Keratinocyte (primary cell): ENCODE results near the gene LNPEP. TPM values are rescaled to one million over a fixed set of nuclear protein-coding genes. Genes with fewer than 3 reads are reported as not detected.

Source experiments
- DNase-seq: peaks from one replicate; pipeline ENCODE4 v3.0.0-alpha.2; 2011; ENCODE audit warnings: low read depth, missing footprints, low spot score
- FAIRE-seq: peaks from 2 replicates; lab custom pipeline; 2011; peaks lifted over from hg19 to GRCh38; lab: Jason Lieb, UNC
- H2AFZ ChIP-seq: 2 replicates; pipeline ENCODE4 v1.6.0; 2012; ENCODE audit warnings: low read length, control low read depth, inconsistent platforms; ENCODE audit not compliant: control insufficient read depth
- H3K27ac ChIP-seq: 2 replicates; pipeline ENCODE4 v1.5.1; 2011; ENCODE audit warnings: low read length; ENCODE audit not compliant: control insufficient read depth, insufficient read depth
- H3K27me3 ChIP-seq: 3 replicates; pipeline ENCODE4 v1.6.0; 2011; ENCODE audit warnings: low read length; ENCODE audit not compliant: control insufficient read depth, insufficient read depth; ENCODE audit errors: extremely low read depth
- H3K36me3 ChIP-seq, 2 experiments: 2 replicates in 1 of 2; 3 replicates in 1 of 2; pipeline ENCODE4 v1.5.1; 2011; ENCODE audit warnings: low read length in 2 of 2, mild to moderate bottlenecking in 1 of 2; ENCODE audit not compliant: control insufficient read depth in 2 of 2, insufficient read depth in 2 of 2; ENCODE audit errors: extremely low read depth in 1 of 2
- H3K4me1 ChIP-seq: 3 replicates; pipeline ENCODE4 v1.5.1; 2011; ENCODE audit warnings: low read length; ENCODE audit not compliant: control insufficient read depth, insufficient read depth; ENCODE audit errors: extremely low read depth
- H3K4me2 ChIP-seq: 3 replicates; pipeline ENCODE4 v1.6.0; 2011; ENCODE audit warnings: low read depth, low read length; ENCODE audit not compliant: control insufficient read depth, insufficient read depth; ENCODE audit errors: extremely low read depth
- H3K4me3 ChIP-seq, 3 experiments: fragments of 200-600 bp in 1 of 3; sonication (generic) in 1 of 3; 2 replicates in 2 of 3; 3 replicates in 1 of 3; pipeline ENCODE4 v1.5.1; 2011 to 2016; ENCODE audit warnings: low read length in 3 of 3, mild to moderate bottlenecking in 3 of 3, control low read depth in 2 of 3, inconsistent platforms in 1 of 3, low read depth in 1 of 3, mixed read lengths in 1 of 3, mixed run types in 1 of 3, moderate library complexity in 1 of 3; ENCODE audit not compliant: control insufficient read depth in 2 of 3, insufficient read depth in 2 of 3; ENCODE audit errors: extremely low read depth in 1 of 3
- H3K79me2 ChIP-seq: 2 replicates; pipeline ENCODE4 v1.6.0; 2012; ENCODE audit warnings: low read length; ENCODE audit not compliant: control insufficient read depth, insufficient read depth
- H3K9ac ChIP-seq: 3 replicates; pipeline ENCODE4 v1.6.0; 2011; ENCODE audit warnings: low read length; ENCODE audit not compliant: control insufficient read depth, insufficient read depth; ENCODE audit errors: extremely low read depth
- H3K9me1 ChIP-seq: 3 replicates; pipeline ENCODE4 v1.6.0; 2011; ENCODE audit warnings: low read length; ENCODE audit not compliant: control insufficient read depth, insufficient read depth; ENCODE audit errors: extremely low read depth
- H3K9me3 ChIP-seq: 2 replicates; pipeline ENCODE4 v1.5.1; 2012; ENCODE audit warnings: low read depth, low read length; ENCODE audit not compliant: control insufficient read depth
- H4K20me1 ChIP-seq: 3 replicates; pipeline ENCODE4 v1.6.0; 2011; ENCODE audit warnings: low read length; ENCODE audit not compliant: control insufficient read depth, insufficient read depth; ENCODE audit errors: extremely low read depth
- CTCF ChIP-seq, 3 experiments: IDR thresholded peaks in 1 of 3; conservative IDR thresholded peaks in 1 of 3; optimal IDR thresholded peaks in 1 of 3; 2 replicates in 2 of 3; 3 replicates in 1 of 3; pipeline versions ENCODE3 to v1.5.1; 2011; ENCODE audit warnings: low read length in 3 of 3, mild to moderate bottlenecking in 3 of 3, moderate library complexity in 2 of 3, control low read depth in 1 of 3, inconsistent platforms in 1 of 3; ENCODE audit not compliant: insufficient read depth in 2 of 3; ENCODE audit errors: extremely low read depth in 1 of 3
- EZH2 ChIP-seq: IDR thresholded peaks from one replicate; pipeline ENCODE4 v1.6.1; 2012; ENCODE audit warnings: inconsistent platforms, mild to moderate bottlenecking, low read length, moderate library complexity
- dilution Hi-C: fragments of 300-500 bp; cut with MboI; formaldehyde crosslinking; loops from one replicate; pipeline ENCODE4 v1.7.0; 2020; ENCODE audit warnings: low sequenced_read_pairs; ENCODE audit not compliant: extremely low pct_ligation_motif_present
- polyA plus RNA-seq, 5 experiments: library from polyadenylated mRNA; depleted of rRNA in 3 of 5; stranded (reverse) in 3 of 5; stranded (forward) in 1 of 5; unstranded in 1 of 5; fragments of >200 nt; gene quantifications; 1 replicate in 1 of 5; 2 replicates in 3 of 5; 3 replicates in 1 of 5; pipeline versions ENCODE4 v1.2.1 to v1.2.3, GENCODE V29; 2011 to 2012; ENCODE audit warnings: missing spikeins in 2 of 5, low read depth in 1 of 5, low replicate concordance in 1 of 5

LNPEP gene
- polyA plus RNA-seq, 1 donor (not counting 4 experiments of a cell fraction or from before 2014, with no cell fraction given), result 26.6 TPM

- Histone ChIP-seq H4K20me1 (peaks cover 2% of the 10 kb centered on the region), H3K4me3 (no peak overlapping the region), H3K79me2 (no peaks in the 10 kb centered on the region), H2AFZ (no peak overlapping the region), H3K4me1 (no peaks in the 10 kb centered on the region), H3K27ac (no peak overlapping the region), H3K27me3 (no peaks in the 10 kb centered on the region), H3K9ac (no peak overlapping the region), H3K9me1 (no peaks in the 10 kb centered on the region), H3K36me3 (no peaks in the 10 kb centered on the region), H3K9me3 (no peaks in the 10 kb centered on the region), H3K4me2 (no peak overlapping the region)
- dilution Hi-C loops, result no loop called here
- FAIRE-seq (no peak), DNase-seq (no peak)
- TF ChIP-seq CTCF (optimal IDR thresholded peaks at IDR 0.05 in 1 of 3, IDR thresholded peaks at IDR 0.05 in 1 of 3, conservative IDR thresholded peaks at IDR 0.05 in 1 of 3; ENCODE audit: extremely low read depth in 1 of 3, insufficient read depth in 2 of 3, low read length in 3 of 3), result no peak
- no peak for TF ChIP-seq EZH2
These were observed 120.4 kb downstream of the LNPEP start for GRCh38 chr5:97056263-97056662.

- Histone ChIP-seq H3K9ac (no peak overlapping the region), H3K27ac (no peak overlapping the region), H3K36me3 (no peaks in the 10 kb centered on the region), H3K9me3 (no peaks in the 10 kb centered on the region), H3K27me3 (no peaks in the 10 kb centered on the region), H3K79me2 (no peaks in the 10 kb centered on the region), H3K4me2 (no peak overlapping the region), H4K20me1 (peaks cover 2% of the 10 kb centered on the region), H3K4me1 (no peaks in the 10 kb centered on the region), H2AFZ (no peak overlapping the region), H3K4me3 (no peak overlapping the region), H3K9me1 (no peaks in the 10 kb centered on the region)
- dilution Hi-C loops, result no loop called here
- DNase-seq (no peak), FAIRE-seq (no peak)
- TF ChIP-seq EZH2, result no peak
- TF ChIP-seq CTCF (optimal IDR thresholded peaks at IDR 0.05 in 1 of 3, IDR thresholded peaks at IDR 0.05 in 1 of 3, conservative IDR thresholded peaks at IDR 0.05 in 1 of 3; ENCODE audit: extremely low read depth in 1 of 3, insufficient read depth in 2 of 3, low read length in 3 of 3), result no peak
These were observed 126.2 kb downstream of the LNPEP start for GRCh38 chr5:97062046-97062445.
